SU-DHL-6 (cell line): Measurements from ENCODE around the gene TMEM120A.

Experiments
- H2AFZ ChIP-seq: fragments of 200-600 bp; sonication (generic); 2 replicates; pipeline ENCODE4 v1.6.1; 2014; ENCODE audit warnings: low read depth, mild to moderate bottlenecking, moderate library complexity, mixed read lengths, antibody characterized with exemption, low read length; ENCODE audit not compliant: severe bottlenecking
- H3F3A ChIP-seq: fragments of 200-600 bp; shearing (Covaris generic); 2 replicates; pipeline ENCODE4 v1.6.0; 2016; ENCODE audit warnings: antibody characterized with exemption, mild to moderate bottlenecking; ENCODE audit not compliant: insufficient read depth
- H3K27ac ChIP-seq: fragments of 200-600 bp; sonication (generic); 2 replicates; pipeline ENCODE4 v1.5.1; 2016; ENCODE audit warnings: low read depth, mild to moderate bottlenecking, low read length, moderate library complexity, mixed read lengths
- H3K27me3 ChIP-seq: fragments of 200-600 bp; sonication (generic), shearing (Covaris generic); 2 replicates; pipeline ENCODE4 v1.6.0; 2014; ENCODE audit warnings: mild to moderate bottlenecking, low read length
- H3K36me3 ChIP-seq: fragments of 200-600 bp; sonication (generic); 2 replicates; pipeline ENCODE4 v1.6.1; 2014; ENCODE audit warnings: mild to moderate bottlenecking, low read length, mixed read lengths
- H3K4me2 ChIP-seq: fragments of 300-600, 200-600 bp; shearing (Covaris generic), sonication (generic); 2 replicates; pipeline ENCODE4 v1.6.0; 2014; ENCODE audit warnings: low read length, low read depth, mild to moderate bottlenecking; ENCODE audit not compliant: poor library complexity, severe bottlenecking
- H3K4me3 ChIP-seq: fragments of 200-600 bp; sonication (generic); 2 replicates; pipeline ENCODE4 v1.5.1; 2014; ENCODE audit warnings: antibody characterized with exemption, low read length, mild to moderate bottlenecking, mixed read lengths; ENCODE audit not compliant: insufficient read depth, poor library complexity, severe bottlenecking
- H3K79me2 ChIP-seq: fragments of 200-600 bp; sonication (generic); 2 replicates; pipeline ENCODE4 v1.6.1; 2014; ENCODE audit warnings: mild to moderate bottlenecking, low read length, moderate library complexity; ENCODE audit not compliant: insufficient read depth
- H3K9ac ChIP-seq: fragments of 200-600 bp; sonication (generic); 2 replicates; pipeline ENCODE4 v1.7.0; 2014; ENCODE audit warnings: mild to moderate bottlenecking, low read length
- H3K9me2 ChIP-seq: fragments of 200-600 bp; sonication (generic); replicated peaks from 2 replicates; pipeline ENCODE4 v1.6.1; 2014; ENCODE audit warnings: low read length; ENCODE audit not compliant: insufficient read depth
- H3K9me3 ChIP-seq: fragments of 200-600 bp; sonication (generic); 2 replicates; pipeline ENCODE4 v1.6.1; 2014; ENCODE audit warnings: low read length, mixed read lengths; ENCODE audit not compliant: insufficient read depth
- H4K20me1 ChIP-seq: fragments of 200-600 bp; sonication (generic); 2 replicates; pipeline ENCODE4 v1.6.1; 2014; ENCODE audit warnings: low read depth, mild to moderate bottlenecking, antibody characterized with exemption, low read length, moderate library complexity, mixed read lengths
- EZH2phosphoT487 ChIP-seq: fragments of 200-600 bp; sonication (generic), shearing (Covaris generic); conservative IDR thresholded peaks from 2 replicates; pipeline ENCODE4 v1.6.1; 2018; ENCODE audit warnings: mild to moderate bottlenecking, antibody characterized with exemption, low read length, moderate library complexity, mixed read lengths
- TF ChIP-seq, protein P1 (sequence below): fragments of 200-600 bp; sonication (generic); IDR thresholded peaks from one replicate; pipeline ENCODE4 v1.5.1; 2017; ENCODE audit warnings: antibody characterized with exemption, mild to moderate bottlenecking, low read length, moderate library complexity; ENCODE audit not compliant: insufficient read depth, poor library complexity, severe bottlenecking

Gene TMEM120A

DNA sequence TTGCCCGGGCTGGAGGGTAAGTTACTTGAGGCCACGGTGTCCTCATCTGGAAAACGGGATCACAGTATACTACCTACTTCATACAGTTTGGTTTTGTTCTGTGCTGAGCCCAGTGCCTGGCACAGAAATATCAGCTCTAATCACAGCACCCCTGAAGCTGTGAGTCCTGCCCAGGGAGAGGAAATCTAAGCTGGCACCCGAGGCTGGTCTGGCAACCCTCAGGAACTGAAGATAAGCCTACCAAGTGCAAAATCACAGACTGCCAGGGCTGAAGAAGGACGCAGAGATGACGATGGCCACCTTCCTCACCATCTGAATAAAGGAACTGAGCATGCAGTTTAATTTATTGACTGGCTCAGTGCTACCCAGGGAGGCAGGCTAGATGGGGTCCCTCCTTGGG, 7.7 kb upstream of the TMEM120A start:
- Histone ChIP-seq H3K4me2 (no peak overlapping the region), H3K27ac (no peak overlapping the region), H3K79me2 (no peaks in the 10 kb centered on the region)

DNA sequence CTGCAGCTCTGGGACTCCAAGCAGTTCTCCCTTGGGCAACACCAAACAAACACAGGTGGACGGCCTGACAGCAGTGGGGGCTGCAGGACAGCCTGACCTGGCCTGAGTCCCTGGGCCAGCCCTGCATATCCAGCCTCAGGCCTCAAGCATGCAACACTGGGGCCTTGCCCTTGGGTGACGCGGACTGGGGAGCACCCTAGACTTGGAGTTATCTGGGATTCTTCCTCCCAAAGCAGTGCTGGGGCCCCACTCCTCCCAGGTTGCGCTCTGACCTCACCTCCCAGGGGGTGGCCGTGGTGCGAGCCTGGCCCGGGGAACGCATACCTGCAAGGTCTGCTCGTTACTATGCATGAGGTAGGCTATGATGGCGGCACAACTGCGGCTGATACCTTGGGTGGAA, 6.2 kb upstream of the TMEM120A start:
- no peak overlapping the region for H2AFZ ChIP-seq
- no peaks in the 10 kb centered on the region for H3K9me3 ChIP-seq
- H3K4me2 ChIP-seq = no peak overlapping the region
- no peak for TF ChIP-seq EZH2phosphoT487
- H3K27me3 ChIP-seq = no peaks in the 10 kb centered on the region
- H3K79me2 ChIP-seq = no peaks in the 10 kb centered on the region
- no peak overlapping the region for H3K4me3 ChIP-seq
- no peak overlapping the region for H3K27ac ChIP-seq
- H3K9me2 ChIP-seq = no peaks in the 10 kb centered on the region
- no peak overlapping the region for H3K9ac ChIP-seq
- peaks cover 2% of the 10 kb centered on the region; the same call in 1 of the 2 replicates for H3K36me3 ChIP-seq
- no peaks in the 10 kb centered on the region for H4K20me1 ChIP-seq
- 0 out of 2 replicates have a peak, but pooled peaks cover 3% of the 10 kb centered on the region for H3F3A ChIP-seq

More for the DNA sequence above, 7.7 kb upstream of the TMEM120A start:
- H3K36me3 ChIP-seq = peaks cover 2% of the 10 kb centered on the region; the same call in 1 of the 2 replicates
- H2AFZ ChIP-seq = no peak overlapping the region
- 0 out of 2 replicates have a peak, but pooled peaks cover 3% of the 10 kb centered on the region for H3F3A ChIP-seq
- no peak overlapping the region for H3K9ac ChIP-seq
- H3K27me3 ChIP-seq = no peaks in the 10 kb centered on the region
- no peaks in the 10 kb centered on the region for H4K20me1 ChIP-seq
- TF ChIP-seq, protein P1, sequence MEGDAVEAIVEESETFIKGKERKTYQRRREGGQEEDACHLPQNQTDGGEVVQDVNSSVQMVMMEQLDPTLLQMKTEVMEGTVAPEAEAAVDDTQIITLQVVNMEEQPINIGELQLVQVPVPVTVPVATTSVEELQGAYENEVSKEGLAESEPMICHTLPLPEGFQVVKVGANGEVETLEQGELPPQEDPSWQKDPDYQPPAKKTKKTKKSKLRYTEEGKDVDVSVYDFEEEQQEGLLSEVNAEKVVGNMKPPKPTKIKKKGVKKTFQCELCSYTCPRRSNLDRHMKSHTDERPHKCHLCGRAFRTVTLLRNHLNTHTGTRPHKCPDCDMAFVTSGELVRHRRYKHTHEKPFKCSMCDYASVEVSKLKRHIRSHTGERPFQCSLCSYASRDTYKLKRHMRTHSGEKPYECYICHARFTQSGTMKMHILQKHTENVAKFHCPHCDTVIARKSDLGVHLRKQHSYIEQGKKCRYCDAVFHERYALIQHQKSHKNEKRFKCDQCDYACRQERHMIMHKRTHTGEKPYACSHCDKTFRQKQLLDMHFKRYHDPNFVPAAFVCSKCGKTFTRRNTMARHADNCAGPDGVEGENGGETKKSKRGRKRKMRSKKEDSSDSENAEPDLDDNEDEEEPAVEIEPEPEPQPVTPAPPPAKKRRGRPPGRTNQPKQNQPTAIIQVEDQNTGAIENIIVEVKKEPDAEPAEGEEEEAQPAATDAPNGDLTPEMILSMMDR = no peak
- TF ChIP-seq EZH2phosphoT487 = no peak
- no peak overlapping the region for H3K4me3 ChIP-seq
- H3K9me2 ChIP-seq = no peaks in the 10 kb centered on the region
- no peaks in the 10 kb centered on the region for H3K9me3 ChIP-seq

DNA sequence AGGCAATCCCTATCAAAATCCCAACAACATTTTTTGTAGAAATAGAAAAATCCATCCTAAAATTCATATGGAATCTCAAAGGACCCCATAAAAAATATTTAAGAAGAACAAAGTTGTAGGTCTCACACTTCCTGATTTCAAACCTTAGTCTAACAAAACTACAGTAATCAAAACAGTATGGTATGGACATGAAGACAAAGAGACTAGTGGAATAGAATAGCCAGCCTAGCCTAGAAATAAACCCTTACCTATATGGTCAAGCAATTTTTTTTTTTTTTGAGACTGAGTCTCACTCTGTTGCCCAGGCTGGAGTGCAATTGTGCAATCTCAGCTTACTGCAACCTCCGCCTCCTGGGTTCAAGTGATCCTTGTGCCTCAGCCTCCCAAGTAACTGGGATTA, 3.6 kb upstream of the TMEM120A start:
- H3F3A ChIP-seq = 0 out of 2 replicates have a peak, but pooled peaks cover 3% of the 10 kb centered on the region
- H3K27me3 ChIP-seq = no peaks in the 10 kb centered on the region
- H3K79me2 ChIP-seq = no peaks in the 10 kb centered on the region
- H3K9me3 ChIP-seq = no peaks in the 10 kb centered on the region
- no peak overlapping the region for H3K9ac ChIP-seq
- H3K4me3 ChIP-seq = no peak overlapping the region
- H3K27ac ChIP-seq = no peak overlapping the region
- no peaks in the 10 kb centered on the region for H4K20me1 ChIP-seq
- H3K4me2 ChIP-seq = no peak overlapping the region
- TF ChIP-seq, protein P1 = no peak
- TF ChIP-seq EZH2phosphoT487 = no peak
- H3K9me2 ChIP-seq = no peaks in the 10 kb centered on the region
- no peak overlapping the region for H2AFZ ChIP-seq
- H3K36me3 ChIP-seq = no peaks in the 10 kb centered on the region

DNA sequence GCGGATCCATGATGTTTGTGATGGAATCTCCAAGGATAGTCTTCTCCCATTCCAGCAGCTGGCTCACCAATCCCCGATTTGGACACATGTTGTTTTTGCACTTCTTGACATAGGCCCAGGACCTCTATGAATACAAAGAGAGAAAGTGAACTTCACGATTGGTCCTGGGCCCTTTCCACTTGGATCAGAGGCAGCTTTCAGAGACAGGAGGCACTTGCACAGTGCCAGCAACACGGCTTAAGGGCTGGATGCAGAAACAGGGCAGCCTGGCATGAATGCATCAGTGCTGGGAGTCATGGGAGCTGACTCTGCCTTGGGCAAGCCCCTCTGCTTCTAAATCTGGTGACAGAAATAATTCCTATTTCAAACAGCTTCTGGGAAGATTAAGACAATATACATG, 2.1 kb upstream of the TMEM120A start:
- H3K4me3 ChIP-seq = no peak overlapping the region
- no peak overlapping the region for H3K9ac ChIP-seq
- H3K9me3 ChIP-seq = no peaks in the 10 kb centered on the region
- no peaks in the 10 kb centered on the region for H3K36me3 ChIP-seq
- no peaks in the 10 kb centered on the region for H3K27me3 ChIP-seq
- H3K27ac ChIP-seq = no peak overlapping the region
- no peaks in the 10 kb centered on the region for H3K79me2 ChIP-seq
- H3K9me2 ChIP-seq = no peaks in the 10 kb centered on the region
- no peaks in the 10 kb centered on the region for H4K20me1 ChIP-seq
- H3K4me2 ChIP-seq = no peak overlapping the region
- 0 out of 2 replicates have a peak, but pooled peaks cover 3% of the 10 kb centered on the region for H3F3A ChIP-seq
- no peak for TF ChIP-seq EZH2phosphoT487
- TF ChIP-seq, protein P1 = no peak
- no peak overlapping the region for H2AFZ ChIP-seq
